Heart left ventricle (tissue), 16 donors: ENCODE results near the gene MYO1B. TPM values are rescaled to one million over a fixed set of nuclear protein-coding genes. Genes with fewer than 3 reads are reported as not detected.

Experiments
- ATAC-seq, 4 donors: fragments of 200-7000 bp; cut with Tn5 transposase; one replicate each; pipeline ENCODE4 v1.9.1; 2020 to 2022; ENCODE audit warnings: moderate library complexity in 4 of 4, mild to moderate bottlenecking in 3 of 4, moderate number of reproducible peaks in 1 of 4
- DNase-seq, 5 donors: peaks; one replicate each; pipeline ENCODE4 v3.0.0-alpha.2; 2020
- H3K27ac ChIP-seq, 12 donors: fragments of 200-600 bp; sonication (generic) in 4 of 12; one replicate each; pipeline versions ENCODE4 v1.5.0 to v1.8.0; 2016 to 2022; ENCODE audit warnings: mild to moderate bottlenecking in 2 of 12
- H3K27me3 ChIP-seq, 9 donors: fragments of 200-600 bp; sonication (generic) in 2 of 9; one replicate each; pipeline versions ENCODE4 v1.5.1 to v1.8.0; 2016 to 2022; ENCODE audit warnings: mild to moderate bottlenecking in 3 of 9
- H3K36me3 ChIP-seq, 9 donors: fragments of 200-600 bp; sonication (generic) in 2 of 9; one replicate each; pipeline versions ENCODE4 v1.5.0 to v1.8.0; 2018 to 2022; ENCODE audit warnings: mild to moderate bottlenecking in 2 of 9
- H3K4me1 ChIP-seq, 12 donors: fragments of 200-600 bp; sonication (generic) in 4 of 12; one replicate each; pipeline versions ENCODE4 v1.5.0 to v1.8.0; 2016 to 2022; ENCODE audit warnings: mild to moderate bottlenecking in 3 of 12
- H3K4me3 ChIP-seq, 12 donors: fragments of 200-600 bp; sonication (generic) in 4 of 12; one replicate each; pipeline versions ENCODE4 v1.5.0 to v1.8.0; 2017 to 2022; ENCODE audit warnings: mild to moderate bottlenecking in 9 of 12, moderate library complexity in 4 of 12
- H3K9me3 ChIP-seq, 12 donors: fragments of 200-600 bp; sonication (generic) in 4 of 12; one replicate each; pipeline versions ENCODE4 v1.5.0 to v1.8.0; 2016 to 2022; ENCODE audit warnings: mild to moderate bottlenecking in 1 of 12
- POLR2A ChIP-seq, 2 donors: fragments of 450-650 bp; IDR thresholded peaks; one replicate each; pipeline ENCODE4 v1.6.1; 2017; ENCODE audit warnings: antibody characterized with exemption in 2 of 2, mild to moderate bottlenecking in 2 of 2, moderate library complexity in 2 of 2
- WGBS, 4 donors: extraction: QIAGEN DNeasy Blood & Tissue Kit in 2 of 4; methylation state at CpG; one replicate each; pipeline versions ENCODE4 v1.1.5 to v1.1.7; 2013 to 2018; 5-methylcytosine and 5-hydroxymethylcytosine counted together
- intact Hi-C, 10 donors: fragments of 100-400 bp; cut with DNase I; formaldehyde crosslinking; loops; one replicate each; pipeline versions ENCODE4 v1.11.1 to v1.14.2; 2022
- polyA plus RNA-seq, 2 donors: library from polyadenylated mRNA; stranded (reverse); fragments of 200-250 nt; gene quantifications; one replicate each; pipeline ENCODE4 v1.2.3, GENCODE V29; 2013
- total RNA-seq, 9 donors: library from RNA; depleted of rRNA in 2 of 9; stranded (reverse); fragments of >200 nt in 2 of 9; fragmentation: NEBNext Ultra II Directional in 3 of 9; extraction: Animal tissue kit (Norgen Biotek cat#: 25700) in 3 of 9; gene quantifications; one replicate each; pipeline versions ENCODE4 v1.1.0 to v1.2.4, GENCODE V29; 2016 to 2023
- TF ChIP-seq, protein P1 (sequence below), 12 donors: fragments of 200-600 bp; sonication (generic) in 4 of 12; IDR thresholded peaks; one replicate each; pipeline versions ENCODE4 v1.5.0 to v1.8.0; 2018 to 2022; ENCODE audit warnings: antibody characterized with exemption in 12 of 12, mild to moderate bottlenecking in 5 of 12
- donor health status: ischemic (EF 13 %, LVEDD 7.1; RV severe dilation, severe dysfunction).
- donor health status: healthy with polysubstance abuse.
- donor health status: DM: no; HTN: yes; CAD: no.
- donor health status: DM: no; HTN: no; CAD: no.
- donor health status: ischemic (EF 25% LVEDD 6.9; RV normal size, moderate dysfunction).
- donor health status: ischemic (EF 25% LVEDD 5.7; RV mildly dilated, moderate dysfunction).
- donor health status: healthy.
- donor health status: DM: yes; HTN: yes; CAD: no.
- donor health status: ischemic (EF 35%, LVEDD 5.7; RV mildly dilated, moderate dysfunction).
- donor health status: nonischemic (EF 11% LVEDD 7.7; RV severe dilation, severe dysfunction).
- donor health status: DM: yes; HTN: yes; CAD: no.
- donor health status: PGD.
- donor health status: ischemic (EF 29% LVEDD 5.4; RV normal size, mild dysfunction).
- donor health status: nonischemic (EF 23%, LVEDD 6.1; RV moderate dilation, normal function).

MYO1B gene
- total and polyA plus RNA-seq, 11 donors = 7.8 to 47.3 (median 15.8) TPM

DNA sequence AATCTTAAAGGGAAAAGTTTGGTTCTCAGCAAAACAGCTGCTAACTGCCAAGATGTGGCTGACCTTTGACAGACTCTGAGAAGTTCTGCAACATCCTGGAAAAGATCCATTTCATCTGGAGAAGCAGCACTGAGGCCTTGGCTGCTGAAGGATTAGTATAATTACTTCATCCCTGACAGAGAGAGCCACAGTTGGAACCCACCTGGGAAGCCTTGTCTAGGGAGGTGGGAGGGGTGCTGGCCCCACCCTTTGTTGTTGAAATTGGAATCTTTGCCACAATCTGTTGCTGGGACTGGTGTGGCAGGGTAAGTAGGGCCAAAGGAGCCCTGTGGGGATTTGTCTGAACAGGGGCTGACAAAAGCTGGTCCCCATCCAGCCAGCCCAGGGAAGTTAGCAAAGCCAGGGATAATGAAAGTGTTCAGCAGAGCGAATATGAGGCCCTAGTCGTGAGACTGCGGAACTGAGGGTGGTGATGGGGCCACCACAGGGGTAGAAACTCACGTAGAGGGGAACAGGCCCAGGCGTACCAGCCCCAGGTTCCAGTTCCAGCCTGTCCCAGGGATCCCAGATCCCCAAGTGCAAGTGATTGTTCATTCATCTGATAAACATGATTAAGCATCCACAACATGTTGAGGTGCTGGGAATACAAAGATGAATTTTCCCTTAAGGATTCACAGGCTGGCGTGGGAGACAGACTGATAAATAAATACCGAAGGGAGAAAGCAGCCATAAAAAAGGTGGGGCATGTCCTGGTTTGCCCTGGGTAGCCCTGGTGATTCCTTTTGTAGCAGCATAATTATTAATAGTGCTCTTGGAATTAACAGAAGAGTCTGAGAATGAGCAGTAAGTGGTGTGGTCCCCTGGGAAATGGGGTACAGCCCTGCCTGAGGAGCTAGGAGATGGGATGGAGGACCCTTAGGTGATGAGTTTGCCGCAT lies 60.0 kb downstream of the MYO1B start:
- Histone ChIP-seq H3K36me3 (no peaks in the 10 kb centered on the region), H3K4me1 (peaks cover 0 to 62% (median 18%) of the 10 kb centered on the region in 12 donors), H3K4me3 (peak overlapping the region in 4 of 12 donors; percentile 11 to 34 (median 22)), H3K27me3 (no peaks in the 10 kb centered on the region), H3K27ac (peak overlapping the region; percentile 7 to 78 (median 73)), H3K9me3 (no peaks in the 10 kb centered on the region)
- no peak for TF ChIP-seq POLR2A (IDR thresholded peaks at IDR 0.05)
- TF ChIP-seq, protein P1, sequence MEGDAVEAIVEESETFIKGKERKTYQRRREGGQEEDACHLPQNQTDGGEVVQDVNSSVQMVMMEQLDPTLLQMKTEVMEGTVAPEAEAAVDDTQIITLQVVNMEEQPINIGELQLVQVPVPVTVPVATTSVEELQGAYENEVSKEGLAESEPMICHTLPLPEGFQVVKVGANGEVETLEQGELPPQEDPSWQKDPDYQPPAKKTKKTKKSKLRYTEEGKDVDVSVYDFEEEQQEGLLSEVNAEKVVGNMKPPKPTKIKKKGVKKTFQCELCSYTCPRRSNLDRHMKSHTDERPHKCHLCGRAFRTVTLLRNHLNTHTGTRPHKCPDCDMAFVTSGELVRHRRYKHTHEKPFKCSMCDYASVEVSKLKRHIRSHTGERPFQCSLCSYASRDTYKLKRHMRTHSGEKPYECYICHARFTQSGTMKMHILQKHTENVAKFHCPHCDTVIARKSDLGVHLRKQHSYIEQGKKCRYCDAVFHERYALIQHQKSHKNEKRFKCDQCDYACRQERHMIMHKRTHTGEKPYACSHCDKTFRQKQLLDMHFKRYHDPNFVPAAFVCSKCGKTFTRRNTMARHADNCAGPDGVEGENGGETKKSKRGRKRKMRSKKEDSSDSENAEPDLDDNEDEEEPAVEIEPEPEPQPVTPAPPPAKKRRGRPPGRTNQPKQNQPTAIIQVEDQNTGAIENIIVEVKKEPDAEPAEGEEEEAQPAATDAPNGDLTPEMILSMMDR (IDR thresholded peaks at IDR 0.05) = no peak
- peak; percentile 80 to 93 (median 88) for ATAC-seq
- 57 to 75% (median 66%) methylated on average over 8 of the region's 8 CpGs for WGBS, 4 donors
- peak; percentile 63 to 85 (median 67) for DNase-seq
- intact Hi-C loops = loop anchor here in 1 of 10 donors (10.0 kb wide), 1 partner anchor 60 kb away; the partner anchor contains the start of gene MYO1B

DNA sequence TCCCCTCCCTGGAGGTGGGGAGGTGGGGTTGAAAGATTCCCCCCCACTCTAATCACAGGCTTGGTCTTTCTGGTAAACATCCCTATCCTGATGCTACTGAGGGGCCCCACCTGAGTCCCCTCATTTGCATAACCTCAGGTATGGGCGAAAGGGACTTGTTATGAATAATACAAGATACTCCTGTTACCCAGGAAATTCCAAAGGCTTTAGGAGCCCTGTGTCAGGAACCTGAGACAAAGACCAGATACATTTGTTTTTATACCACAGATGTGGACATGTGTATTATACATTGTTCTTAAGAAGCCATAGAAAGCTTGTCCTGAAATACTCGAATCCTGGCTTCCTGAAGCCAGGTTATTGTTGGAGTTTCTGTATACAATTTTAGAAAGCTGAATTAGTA lies 62.8 kb downstream of the MYO1B start:
- H3K27me3 ChIP-seq = no peaks in the 10 kb centered on the region
- no peak for DNase-seq
- TF ChIP-seq, protein P1 (IDR thresholded peaks at IDR 0.05) = no peak
- no peak for TF ChIP-seq POLR2A (IDR thresholded peaks at IDR 0.05)
- no peaks in the 10 kb centered on the region for H3K36me3 ChIP-seq
- H3K9me3 ChIP-seq = no peaks in the 10 kb centered on the region
- ATAC-seq = no peak
- H3K4me3 ChIP-seq = no peak overlapping the region
- intact Hi-C loops = loop anchor here in 1 of 10 donors (10.0 kb wide), 1 partner anchor 63 kb away; the partner anchor contains the start of gene MYO1B
- H3K4me1 ChIP-seq = peaks cover 0 to 54% (median 17%) of the 10 kb centered on the region in 12 donors
- peak overlapping the region in 1 of 12 donors; percentile 1 for H3K27ac ChIP-seq
- 72 to 80% (median 73%) methylated on average over 2 of the region's 2 CpGs for WGBS, 4 donors

DNA sequence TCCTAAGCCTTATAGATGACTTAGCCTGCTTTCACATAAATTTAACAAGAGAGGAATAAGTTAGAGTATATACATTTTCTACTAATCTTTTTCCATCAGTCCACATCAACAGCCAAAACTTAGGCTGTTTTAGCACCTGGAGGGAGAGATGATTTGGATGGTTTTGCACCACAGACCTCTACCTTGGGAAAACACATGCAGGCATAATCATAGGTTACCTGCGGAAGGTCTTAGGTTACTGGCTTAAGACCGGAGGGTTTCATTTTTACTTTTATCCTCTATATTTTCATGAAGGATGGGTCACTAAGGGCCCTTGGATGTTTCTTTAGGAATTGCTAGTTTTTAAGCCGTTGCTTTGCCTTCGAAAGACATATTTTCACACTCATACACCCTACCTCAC lies 66.0 kb downstream of the MYO1B start:
- no peaks in the 10 kb centered on the region for H3K27me3 ChIP-seq

DNA sequence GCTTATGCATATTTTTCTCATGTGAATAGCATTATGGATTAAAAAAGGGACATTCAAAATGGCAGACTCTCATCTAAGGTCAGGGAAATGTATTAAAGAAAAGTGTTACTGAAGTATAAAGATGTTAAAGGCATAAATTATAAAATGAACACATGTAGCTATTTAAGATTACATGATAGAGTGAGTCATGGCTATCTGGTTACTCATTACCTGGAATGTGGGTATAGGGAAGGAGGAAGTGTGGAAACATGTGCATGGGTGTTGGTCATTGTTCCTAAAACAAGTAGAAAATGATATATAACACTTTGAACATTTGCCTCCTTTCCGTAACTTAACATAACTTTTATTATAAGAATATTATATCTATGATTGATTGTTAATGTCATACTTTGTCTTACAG lies 66.4 kb downstream of the MYO1B start:
- H3K4me1 ChIP-seq = peaks cover 0 to 20% (median 1%) of the 10 kb centered on the region in 12 donors
- TF ChIP-seq POLR2A (IDR thresholded peaks at IDR 0.05) = no peak
- TF ChIP-seq, protein P1 (IDR thresholded peaks at IDR 0.05) = no peak
- intact Hi-C loops = no loop called here
- no peak overlapping the region for H3K4me3 ChIP-seq
- no peaks in the 10 kb centered on the region for H3K36me3 ChIP-seq
- no peak for ATAC-seq
- no peak overlapping the region for H3K27ac ChIP-seq
- no peaks in the 10 kb centered on the region for H3K9me3 ChIP-seq
- WGBS, 4 donors = 98 to 99% (median 98%) methylated on average over 1 of the region's 1 CpG
- no peaks in the 10 kb centered on the region for H3K27me3 ChIP-seq
- DNase-seq = no peak

More for the DNA sequence above, 66.0 kb downstream of the MYO1B start:
- WGBS, 4 donors = 96 to 98% (median 98%) methylated on average over 4 of the region's 4 CpGs
- Histone ChIP-seq H3K9me3 (no peaks in the 10 kb centered on the region), H3K4me3 (no peak overlapping the region), H3K27ac (no peak overlapping the region), H3K36me3 (no peaks in the 10 kb centered on the region), H3K4me1 (peaks cover 0 to 23% (median 2%) of the 10 kb centered on the region in 12 donors)
- intact Hi-C loops = no loop called here
- ATAC-seq (no peak), DNase-seq (no peak)
- TF ChIP-seq, protein P1 (IDR thresholded peaks at IDR 0.05) = no peak
- TF ChIP-seq POLR2A (IDR thresholded peaks at IDR 0.05) = no peak
